Stimulated activated CD4-positive, alpha-beta T cell treated with anti-CD3 and anti-CD28 coated beads, TNF-alpha, amount 100 ng/mL, for 48 hours (primary cell): ENCODE data around the gene PTPRF.
"Not testable (repeated sequence)": the region's sequence is repeated elsewhere in the genome, so short reads cannot be mapped to it uniquely, and the experiment has no call there.

Experiments
- DNase-seq, 3 donors: peaks; one replicate each; pipeline ENCODE4 v3.0.0-alpha.2; 2020; ENCODE audit warnings: low read depth in 3 of 3

Gene PTPRF

GRCh38 chr1:43537423-43538142, 6.9 kb downstream of the PTPRF start:
- no peak for DNase-seq

GRCh38 chr1:43538143-43538487, 7.4 kb downstream of the PTPRF start:
- DNase-seq: no peak

GRCh38 chr1:43538969-43539368, 8.3 kb downstream of the PTPRF start:
- DNase-seq: no peak

- DNase-seq: no peak
Observed at GRCh38 chr1:43539726-43540434, 9.2 kb downstream of the PTPRF start.

- no peak for DNase-seq
Observed at GRCh38 chr1:43540653-43541071, 10.0 kb downstream of the PTPRF start.

GRCh38 chr1:43541141-43541540, 10.5 kb downstream of the PTPRF start:
- no peak for DNase-seq

- DNase-seq: no peak
Observed at GRCh38 chr1:43541721-43542401, 11.2 kb downstream of the PTPRF start.

- DNase-seq: no peak
Observed at GRCh38 chr1:43542527-43543458, 12.1 kb downstream of the PTPRF start.

GRCh38 chr1:43543567-43543966, 12.9 kb downstream of the PTPRF start:
- DNase-seq: no peak

GRCh38 chr1:43545339-43545694, 14.6 kb downstream of the PTPRF start:
- no peak for DNase-seq

- no peak for DNase-seq
Observed at GRCh38 chr1:43545695-43546387, 15.2 kb downstream of the PTPRF start.

GRCh38 chr1:43546388-43547100, 15.9 kb downstream of the PTPRF start:
- DNase-seq: no peak

- no peak for DNase-seq
Observed at GRCh38 chr1:43547538-43548072, 16.9 kb downstream of the PTPRF start.

GRCh38 chr1:43548285-43549271, 17.9 kb downstream of the PTPRF start:
- DNase-seq: no peak

- DNase-seq: not testable (repeated sequence)
Observed at GRCh38 chr1:43549394-43549793, 18.7 kb downstream of the PTPRF start.

- DNase-seq: no peak
Observed at GRCh38 chr1:43549921-43550597, 19.4 kb downstream of the PTPRF start.

- no peak for DNase-seq
Observed at GRCh38 chr1:43550598-43551246, 20.0 kb downstream of the PTPRF start.

- no peak for DNase-seq
Observed at GRCh38 chr1:43551396-43551888, 20.8 kb downstream of the PTPRF start.
